Measurements from ENCODE around the gene DPF3.

The DPF3 gene

DNA sequence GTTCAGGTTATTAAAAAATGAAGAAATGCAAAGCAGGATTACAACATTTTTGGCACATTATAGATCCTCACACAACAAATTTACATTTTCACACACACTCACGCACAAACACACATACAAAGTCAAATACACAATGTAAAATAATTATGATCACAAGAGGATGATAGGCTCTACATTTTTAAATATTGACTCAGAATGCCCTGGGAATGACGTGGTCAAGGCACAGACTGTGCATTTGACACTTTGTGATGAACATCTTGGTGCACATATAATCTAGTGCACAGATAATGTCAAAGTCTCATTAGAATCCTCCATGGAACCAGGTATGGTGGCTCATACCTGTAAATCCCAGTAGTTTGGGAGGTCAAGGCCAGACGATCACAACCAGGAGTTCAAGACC, 49.4 kb downstream of the DPF3 start:
- no peak for DNase-seq (ENCODE audit: low read depth in 2 of 3, low spot score in 2 of 3)

- DNase-seq (ENCODE audit: low read depth in 2 of 3, low spot score in 2 of 3), result no peak
Observed at GRCh38 chr14:72839753-72840607, 53.9 kb downstream of the DPF3 start.

DNA sequence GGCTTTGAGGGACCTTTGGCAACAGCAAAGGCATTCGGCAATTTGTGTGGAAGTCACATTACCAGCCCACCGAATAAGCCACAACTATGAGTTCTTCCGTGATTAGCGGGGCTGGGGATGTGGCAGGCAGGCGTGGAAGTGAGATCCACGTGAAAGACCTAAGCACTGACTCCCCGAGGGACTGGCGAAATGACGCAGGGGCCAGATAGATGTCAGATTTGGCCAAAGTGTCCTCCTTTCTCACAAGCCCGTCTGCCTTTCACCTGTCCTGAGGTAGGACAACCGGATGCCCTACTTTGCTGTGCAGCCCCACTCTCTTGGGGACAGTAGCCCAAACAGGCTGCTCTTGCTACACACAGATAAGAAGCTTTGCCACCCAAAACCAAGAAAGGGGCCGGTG, 54.5 kb downstream of the DPF3 start:
- DNase-seq (ENCODE audit: low read depth in 2 of 3, low spot score in 2 of 3), result no peak

DNA sequence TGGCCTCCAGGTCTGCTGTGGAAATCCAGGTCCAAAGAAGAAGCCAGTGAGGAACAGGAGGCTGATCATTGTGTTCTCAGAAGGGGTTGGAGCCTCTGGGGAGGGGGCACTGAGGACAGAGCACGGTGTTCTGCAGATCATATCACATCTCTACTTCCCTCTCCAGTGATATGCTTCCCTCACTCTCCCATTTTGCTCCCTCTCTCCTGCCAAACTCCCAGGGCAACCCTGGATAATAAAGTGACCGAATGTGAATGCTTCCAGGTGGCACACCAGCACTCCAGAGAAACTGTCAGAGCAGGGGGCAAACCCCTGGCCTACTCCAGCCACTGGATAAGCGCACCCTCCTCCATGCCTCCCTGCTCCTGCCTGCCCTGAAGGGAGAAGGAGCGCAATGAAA, 57.8 kb downstream of the DPF3 start:
- no peak for DNase-seq (ENCODE audit: low read depth in 2 of 3, low spot score in 2 of 3)

GRCh38 chr14:72833174-72833573, 60.7 kb downstream of the DPF3 start:
- no peak for DNase-seq (ENCODE audit: low read depth in 2 of 3, low spot score in 2 of 3)

DNA sequence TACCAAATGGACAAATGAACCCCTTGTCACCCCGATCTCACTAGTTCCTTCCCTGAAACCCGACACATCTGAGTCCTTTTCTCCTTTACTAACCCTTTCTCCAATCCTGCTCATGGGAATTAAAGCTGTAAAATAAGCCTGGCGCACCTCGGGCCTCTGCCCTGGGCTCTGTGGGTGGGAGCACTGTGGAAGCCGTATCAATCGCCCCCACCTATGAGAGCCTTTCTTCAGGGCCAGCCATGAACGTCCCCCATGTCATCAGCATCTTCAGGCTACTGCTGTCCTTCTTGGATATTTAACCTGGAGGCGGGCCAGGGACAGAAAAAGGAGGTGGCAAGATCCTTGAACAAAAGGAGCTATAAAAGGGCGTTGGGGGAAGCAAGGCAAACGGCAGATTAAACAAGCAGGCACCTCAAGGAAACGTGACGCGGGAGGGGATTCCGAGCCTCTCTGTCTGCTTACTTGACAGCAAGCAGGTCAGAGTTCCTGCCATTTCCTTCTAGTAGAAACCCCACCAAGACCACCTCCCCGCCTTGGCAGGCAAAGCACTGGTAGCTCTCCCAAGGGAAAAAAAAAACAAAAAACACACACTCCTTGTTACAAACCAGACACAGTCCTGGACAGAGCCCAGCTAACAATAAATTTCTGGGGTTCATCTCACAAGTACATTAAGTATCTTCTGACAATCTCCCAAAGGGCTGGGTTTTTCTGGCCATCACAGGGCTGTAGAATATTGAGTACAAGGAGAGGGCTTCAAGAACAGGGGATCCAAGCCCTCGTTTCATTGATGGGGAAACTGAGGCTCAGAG, 62.9 kb downstream of the DPF3 start:
- DNase-seq (ENCODE audit: low read depth in 2 of 3, low spot score in 2 of 3), result no peak

GRCh38 chr14:72830356-72830755, 63.5 kb downstream of the DPF3 start:
- DNase-seq (ENCODE audit: low read depth in 2 of 3, low spot score in 2 of 3), result no peak

DNA sequence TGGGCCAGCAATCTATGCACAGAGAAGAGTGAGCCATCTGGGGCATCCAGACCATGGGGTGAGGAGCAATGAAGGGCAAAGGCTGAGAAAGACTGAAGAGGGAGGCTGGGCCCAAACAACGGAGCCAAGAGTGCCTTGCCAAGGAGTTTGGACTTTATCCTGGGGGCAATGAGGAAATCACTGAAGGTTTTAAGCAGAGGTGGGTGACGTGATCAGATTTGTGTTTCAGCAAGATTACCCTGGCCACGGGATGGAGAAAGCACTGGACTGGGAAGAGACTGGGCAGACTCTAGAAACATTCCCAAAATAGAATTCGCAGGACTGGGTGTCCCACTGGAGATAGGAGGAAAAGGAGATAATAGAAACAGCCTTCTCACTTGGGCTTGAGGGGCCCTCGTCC, 65.3 kb downstream of the DPF3 start:
- no peak for DNase-seq (ENCODE audit: low read depth in 2 of 3, low spot score in 2 of 3)

DNA sequence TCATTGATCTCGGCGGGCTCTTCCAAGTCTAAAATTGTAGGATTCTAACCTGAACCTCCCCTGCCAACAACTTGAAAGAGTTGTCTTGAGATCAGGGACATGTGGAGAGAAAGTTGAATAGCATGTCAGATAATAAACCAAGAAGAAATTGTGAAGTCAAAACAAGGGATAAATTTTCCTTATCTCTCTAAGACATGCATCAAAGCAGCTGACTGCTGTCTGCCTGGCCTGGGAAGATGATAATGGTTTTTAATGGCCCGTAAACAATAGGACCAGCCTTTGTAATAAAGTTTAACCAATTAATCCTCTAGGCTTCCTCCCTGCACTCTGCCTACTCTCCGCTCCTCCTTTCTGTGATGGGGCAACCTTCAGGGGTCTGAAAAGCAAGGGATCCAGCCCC, 67.9 kb downstream of the DPF3 start:
- DNase-seq (ENCODE audit: low read depth in 2 of 3, low spot score in 2 of 3), result no peak

DNA sequence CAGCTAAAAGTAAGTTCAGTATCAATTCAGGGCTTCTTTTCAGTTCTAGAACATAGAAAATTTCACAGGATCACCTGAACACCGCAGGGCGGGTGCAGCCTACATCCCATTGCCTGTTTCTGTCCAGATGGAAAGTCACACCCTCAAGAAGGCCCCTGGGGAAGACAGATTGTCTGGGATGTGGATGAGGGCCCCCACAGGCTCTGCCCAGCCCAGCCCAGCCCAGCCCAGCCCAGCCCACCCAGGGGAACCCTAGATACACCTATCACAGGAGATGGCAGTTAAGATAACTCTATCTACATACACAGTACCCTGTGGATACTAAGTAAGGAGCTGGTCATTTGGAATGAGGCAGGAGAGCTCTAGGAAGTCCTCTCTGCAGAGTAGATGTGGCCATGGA, 68.4 kb downstream of the DPF3 start:
- DNase-seq (ENCODE audit: low read depth in 2 of 3, low spot score in 2 of 3), result no peak

GRCh38 chr14:72824051-72824450, 69.8 kb downstream of the DPF3 start:
- no peak for DNase-seq (ENCODE audit: low read depth in 2 of 3, low spot score in 2 of 3)

DNA sequence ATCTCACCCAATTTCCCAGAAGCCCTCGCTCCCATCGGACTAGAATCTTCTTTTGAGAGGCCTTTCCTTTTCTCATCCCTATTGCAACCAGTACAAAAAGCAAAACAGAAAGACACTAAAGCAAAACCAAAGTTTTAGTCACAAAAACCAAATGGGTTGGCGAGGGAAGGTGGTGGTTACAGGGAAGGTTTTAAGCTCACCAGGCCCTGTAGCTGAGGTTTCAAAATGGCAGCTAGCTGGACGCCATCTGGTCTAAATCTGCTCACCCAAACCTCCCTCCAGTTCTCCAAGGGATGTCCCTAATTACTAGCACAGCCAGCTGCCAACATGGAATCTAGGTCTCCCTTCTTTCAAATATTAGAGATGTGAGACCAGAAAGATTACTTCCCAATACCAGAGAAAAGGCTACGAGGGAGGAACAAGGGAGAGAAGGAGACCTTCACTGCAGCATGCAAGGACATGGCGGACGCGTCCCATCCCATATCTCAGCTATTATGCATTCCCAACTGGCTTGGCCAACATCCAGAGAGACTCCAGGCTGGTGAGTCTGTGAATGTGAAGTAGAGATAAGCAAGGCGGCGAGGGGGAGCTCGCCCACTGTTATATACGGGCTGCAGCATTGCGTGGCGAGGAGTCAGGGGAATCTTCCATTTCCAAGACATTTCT, 70.8 kb downstream of the DPF3 start:
- DNase-seq (ENCODE audit: low read depth in 2 of 3, low spot score in 2 of 3), result no peak

GRCh38 chr14:72818998-72819397, 74.9 kb downstream of the DPF3 start:
- DNase-seq (ENCODE audit: low read depth in 2 of 3, low spot score in 2 of 3), result no peak

DNA sequence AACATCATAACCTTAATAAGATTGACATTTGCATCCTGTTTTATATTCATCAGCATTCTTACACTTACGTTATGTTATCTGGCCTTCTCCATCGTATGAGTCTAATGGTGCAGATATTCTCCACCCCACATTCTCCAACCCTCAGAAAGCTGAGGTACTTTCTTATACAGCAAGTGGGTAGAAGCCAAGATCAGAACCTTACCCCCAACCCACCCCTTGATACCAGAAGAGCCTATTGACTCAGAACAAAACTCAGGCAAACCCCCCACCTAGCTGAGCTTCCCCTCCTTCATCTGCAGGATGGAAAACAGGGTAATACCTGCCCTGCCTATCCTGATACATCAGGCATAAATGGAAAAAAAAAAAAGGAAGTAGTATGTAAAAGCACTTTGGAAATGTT, 77.6 kb downstream of the DPF3 start:
- no peak for DNase-seq (ENCODE audit: low read depth in 2 of 3, low spot score in 2 of 3)

DNA sequence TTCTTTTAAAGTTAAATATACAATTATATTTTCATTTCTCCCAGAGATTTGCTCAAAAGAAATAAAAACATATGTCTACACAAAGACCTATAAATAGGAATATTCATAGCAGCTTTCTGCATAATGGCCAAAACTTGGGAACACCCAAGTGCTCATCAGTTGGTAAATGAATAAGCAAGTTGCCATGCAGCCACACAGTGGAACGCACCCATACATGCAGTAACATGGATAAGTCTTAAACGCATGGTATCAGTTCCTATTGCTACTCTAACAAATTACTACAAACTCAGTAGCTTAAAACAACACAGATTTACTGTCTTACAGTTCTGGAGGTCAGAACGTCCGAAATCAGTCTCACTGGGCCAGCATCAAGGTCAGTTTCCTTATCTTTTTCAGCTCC, 78.5 kb downstream of the DPF3 start:
- no peak for DNase-seq (ENCODE audit: low read depth in 2 of 3, low spot score in 2 of 3)

- no peak for DNase-seq (ENCODE audit: low read depth in 2 of 3, low spot score in 2 of 3)
Observed at GRCh38 chr14:72812292-72812851, 81.5 kb downstream of the DPF3 start.

DNA sequence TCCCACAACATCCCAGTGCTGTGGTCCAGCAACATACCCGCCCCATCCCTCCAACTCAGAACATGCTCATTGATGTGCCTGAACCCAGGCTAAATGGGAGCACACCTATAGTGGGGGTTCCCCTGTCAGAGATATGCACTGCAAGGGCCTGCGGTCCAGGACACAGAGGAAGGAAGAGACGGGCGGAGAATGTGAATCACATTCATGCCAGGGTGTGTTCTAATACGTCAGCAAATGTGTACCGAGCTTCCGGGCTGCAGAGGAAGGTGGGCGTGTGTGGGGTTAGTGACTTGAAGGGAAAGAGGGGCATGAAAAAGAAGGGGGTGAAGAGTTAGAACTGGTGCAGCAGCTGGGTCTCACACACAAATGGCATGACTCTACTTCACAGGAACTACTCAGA, 83.7 kb downstream of the DPF3 start:
- DNase-seq (ENCODE audit: low read depth in 2 of 3, low spot score in 2 of 3), result peak; percentile 16 to 40 (median 25)

DNA sequence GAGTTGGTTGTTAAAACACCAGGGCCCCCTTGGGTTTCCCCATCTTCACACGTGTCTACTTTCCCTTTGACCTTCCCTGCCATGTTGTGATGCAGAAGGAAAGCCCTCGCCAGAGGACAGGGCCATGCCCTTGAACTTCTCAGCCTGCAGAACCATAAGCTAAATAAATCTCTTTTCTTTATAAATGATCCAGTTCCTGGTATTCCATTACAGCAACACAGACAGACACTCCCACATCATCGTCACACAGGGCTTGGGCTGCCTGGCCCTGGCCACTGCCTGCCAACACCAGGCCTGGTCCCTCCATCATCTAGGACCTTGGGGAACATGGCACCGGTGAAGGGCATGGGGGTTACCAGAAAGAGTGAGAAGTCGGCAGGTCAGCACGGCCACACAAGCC, 84.8 kb downstream of the DPF3 start:
- no peak for DNase-seq (ENCODE audit: low read depth in 2 of 3, low spot score in 2 of 3)

DNA sequence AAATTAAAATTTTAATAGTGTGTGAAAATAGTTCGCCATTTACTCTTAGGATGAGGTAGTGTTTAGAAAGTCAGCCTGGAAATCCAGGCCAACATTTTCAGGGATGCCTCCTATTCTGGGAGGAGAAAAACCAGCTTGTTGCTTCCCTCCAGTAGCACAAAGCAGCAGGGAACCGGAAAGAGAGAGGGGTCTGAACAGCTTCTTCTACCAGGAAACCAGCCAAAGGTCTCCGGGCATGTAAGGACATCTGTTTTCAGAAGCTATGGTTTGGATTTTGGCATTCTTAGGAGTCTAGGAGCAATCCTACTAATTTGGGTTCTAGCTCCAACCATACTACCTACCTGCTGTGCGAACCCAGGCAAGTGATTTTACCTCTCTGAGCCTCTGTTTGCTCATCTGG, 85.3 kb downstream of the DPF3 start:
- no peak for DNase-seq (ENCODE audit: low read depth in 2 of 3, low spot score in 2 of 3)

- DNase-seq (ENCODE audit: low read depth in 2 of 3, low spot score in 2 of 3), result no peak
Observed at GRCh38 chr14:72802588-72802946, 91.3 kb downstream of the DPF3 start.

DNA sequence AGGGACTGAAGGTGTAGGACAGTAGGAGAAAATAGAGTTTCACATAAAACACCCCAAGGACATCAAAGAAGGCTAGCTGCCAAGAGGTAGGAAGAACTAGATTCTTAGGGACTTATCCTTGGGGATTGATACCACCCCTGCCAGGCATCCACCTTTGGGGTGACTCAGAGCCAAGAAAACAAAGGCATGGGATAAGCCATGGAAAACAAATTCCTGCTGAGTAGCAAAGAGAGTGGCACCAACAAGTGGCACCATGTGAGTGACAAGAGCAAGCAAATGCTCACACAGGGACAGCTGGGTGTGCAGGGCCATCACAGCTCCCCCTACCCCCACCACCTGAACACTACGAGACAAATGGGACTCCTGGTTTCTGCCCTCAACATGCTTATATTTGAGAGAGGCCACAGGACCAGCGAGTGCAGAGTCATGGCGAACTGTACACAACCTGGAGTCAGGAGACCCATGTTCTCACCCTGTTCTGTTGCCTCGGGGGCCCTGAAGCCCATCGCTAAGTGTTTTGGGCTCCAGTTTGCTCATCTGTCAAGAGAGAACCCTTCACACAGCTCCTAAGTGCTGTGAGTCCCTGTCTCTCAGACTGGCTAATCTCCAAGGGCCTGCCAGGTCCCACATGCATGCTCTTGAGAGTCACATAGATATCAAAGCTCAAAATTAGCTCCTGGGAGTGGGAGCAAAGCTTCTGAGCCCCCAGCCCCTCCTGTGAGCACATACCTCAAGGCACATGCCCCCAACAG, 91.9 kb downstream of the DPF3 start:
- DNase-seq (ENCODE audit: low read depth in 2 of 3, low spot score in 2 of 3), result no peak

Data from activated CD8-positive, alpha-beta memory T cell treated with anti-CD3 and anti-CD28 coated beads for 48 hours (primary cell).